NCI-H774 (cell line): Measurements from ENCODE around the gene RPS23.

Experiments used
- DNase-seq: peaks from one replicate; lab custom pipeline; 2025; lab: John Stamatoyannopoulos, UW

Gene RPS23

DNA sequence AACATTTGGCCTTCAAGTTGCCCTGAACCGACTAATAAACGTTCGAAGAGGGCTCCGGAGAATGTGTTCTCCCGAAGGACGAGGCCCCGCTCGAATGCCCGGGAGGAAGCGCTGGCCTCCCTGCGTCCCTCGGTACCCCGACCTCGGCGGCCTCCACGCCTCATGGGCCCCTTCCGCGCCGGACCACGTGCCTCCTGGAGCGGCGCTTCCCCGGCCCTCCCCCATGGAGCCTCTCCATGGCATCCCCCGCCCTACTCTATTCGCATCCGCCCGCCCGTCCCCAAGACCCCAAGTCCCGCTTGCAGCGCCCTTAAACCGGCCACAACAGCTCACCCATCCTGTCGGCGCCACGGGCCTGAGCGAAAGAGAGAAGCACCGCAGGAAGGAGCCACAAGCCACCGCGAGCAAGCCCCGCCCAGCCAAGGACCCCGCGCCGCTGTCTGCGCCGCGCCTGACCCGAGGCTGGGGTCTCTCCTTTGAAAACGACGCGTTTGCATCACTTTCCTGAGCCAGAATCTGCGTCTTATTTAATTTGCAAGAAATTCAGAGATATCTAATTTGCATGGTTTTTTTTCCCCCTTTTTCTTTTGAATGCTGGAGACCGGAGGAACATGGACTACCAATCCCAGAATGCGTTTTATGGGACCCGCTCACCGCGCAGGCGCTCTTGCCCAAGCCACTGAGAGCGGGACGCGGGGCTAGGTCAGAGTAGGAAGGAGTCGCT, at the start of gene RPS23:
Gene RPS23 (minus strand): TSS at position 368 of the 724 bp plus-strand sequence. CDS start 31 bp downstream, at position 337.
- peak; percentile 88 for DNase-seq

- DNase-seq: no peak
These were observed 49.8 kb upstream of the RPS23 start for GRCh38 chr5:82327941-82328340.

- DNase-seq: no peak
These were observed 47.8 kb upstream of the RPS23 start for GRCh38 chr5:82325996-82326395.

GRCh38 chr5:82325155-82325554, 47.0 kb upstream of the RPS23 start:
- no peak for DNase-seq

DNA sequence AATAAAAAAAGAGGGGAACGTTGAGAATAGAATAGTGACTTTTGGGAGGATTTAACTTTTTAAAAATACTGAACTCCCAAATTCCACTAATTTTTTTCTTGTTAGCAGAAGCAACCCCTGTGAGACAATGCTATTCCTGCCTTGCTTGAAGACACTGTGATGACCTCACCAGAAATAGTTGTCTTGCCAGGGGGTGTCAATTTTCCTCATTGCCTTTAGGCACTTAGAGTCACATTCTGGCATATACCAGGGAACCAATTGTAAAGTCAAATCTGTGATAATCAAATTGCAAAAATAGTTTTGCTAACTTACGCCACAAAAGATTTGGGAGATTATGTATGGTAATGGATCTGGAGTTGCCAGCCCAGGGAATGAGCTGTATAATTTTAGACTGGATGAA, 42.8 kb upstream of the RPS23 start:
- no peak for DNase-seq

DNA sequence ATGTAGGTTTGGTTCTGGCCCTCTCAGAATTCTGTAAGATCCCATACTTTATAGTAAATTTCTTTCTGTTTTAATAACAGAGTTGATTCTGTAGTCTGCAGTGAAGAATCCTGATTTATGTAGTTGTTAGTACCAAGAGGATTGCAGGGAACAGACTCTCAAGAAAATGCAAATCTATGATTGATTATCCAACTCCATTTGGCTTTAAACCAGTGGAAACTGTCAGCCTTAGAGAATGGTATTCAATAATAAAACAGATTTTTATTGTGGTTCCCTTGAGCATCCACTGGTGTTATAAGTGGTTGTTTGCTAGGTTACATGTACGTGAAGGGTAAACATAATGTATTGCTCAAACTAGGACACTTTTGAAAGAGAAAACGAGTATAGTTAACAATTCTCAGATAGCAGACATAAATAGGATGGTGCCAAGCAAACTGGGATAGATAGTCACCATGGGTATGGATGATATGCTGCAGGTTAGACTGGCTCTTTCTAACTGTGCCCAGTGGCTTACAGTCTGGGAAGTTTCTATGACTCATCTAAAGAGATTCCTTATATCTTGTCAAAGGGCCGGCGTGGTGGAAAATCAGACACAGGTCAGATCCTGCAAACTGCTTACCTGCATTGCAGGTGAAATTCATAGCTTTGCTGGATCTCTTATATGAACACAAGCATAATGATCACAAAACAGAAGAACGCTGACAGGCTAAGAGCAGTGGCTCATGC, 41.7 kb upstream of the RPS23 start:
- DNase-seq: no peak

GRCh38 chr5:82319192-82319591, 41.0 kb upstream of the RPS23 start:
- DNase-seq: no peak

- no peak for DNase-seq
These were observed 37.0 kb upstream of the RPS23 start for GRCh38 chr5:82314964-82315758.

DNA sequence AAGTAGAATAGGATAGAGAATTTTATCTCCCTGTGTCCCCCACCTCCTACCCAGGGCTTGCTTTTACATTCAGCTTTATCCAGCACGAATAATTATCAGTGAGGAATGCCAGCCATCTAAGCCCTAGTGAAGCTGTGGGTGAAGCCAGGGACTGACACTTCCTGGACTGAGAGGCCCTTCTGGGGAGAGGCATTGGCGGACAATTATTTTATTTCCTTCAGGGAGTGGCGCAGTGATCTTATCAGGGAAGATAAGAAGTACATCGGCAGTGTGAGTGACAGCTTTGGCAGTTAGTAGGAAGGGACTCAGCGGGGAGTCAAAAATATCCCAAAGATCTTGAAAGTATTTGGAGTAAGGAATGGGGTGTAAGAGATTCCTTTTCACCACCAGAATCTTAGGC, 34.9 kb upstream of the RPS23 start:
- no peak for DNase-seq

- no peak for DNase-seq
These were observed 34.3 kb upstream of the RPS23 start for GRCh38 chr5:82312373-82312856.

- DNase-seq: no peak
These were observed 31.0 kb upstream of the RPS23 start for GRCh38 chr5:82309091-82309531.

GRCh38 chr5:82308416-82308815, 30.3 kb upstream of the RPS23 start:
- no peak for DNase-seq

- DNase-seq: no peak
These were observed 29.3 kb upstream of the RPS23 start for GRCh38 chr5:82307451-82307850.

GRCh38 chr5:82306151-82306550, 28.0 kb upstream of the RPS23 start:
- DNase-seq: no peak

- no peak for DNase-seq
These were observed 23.0 kb upstream of the RPS23 start for GRCh38 chr5:82301190-82301589.

DNA sequence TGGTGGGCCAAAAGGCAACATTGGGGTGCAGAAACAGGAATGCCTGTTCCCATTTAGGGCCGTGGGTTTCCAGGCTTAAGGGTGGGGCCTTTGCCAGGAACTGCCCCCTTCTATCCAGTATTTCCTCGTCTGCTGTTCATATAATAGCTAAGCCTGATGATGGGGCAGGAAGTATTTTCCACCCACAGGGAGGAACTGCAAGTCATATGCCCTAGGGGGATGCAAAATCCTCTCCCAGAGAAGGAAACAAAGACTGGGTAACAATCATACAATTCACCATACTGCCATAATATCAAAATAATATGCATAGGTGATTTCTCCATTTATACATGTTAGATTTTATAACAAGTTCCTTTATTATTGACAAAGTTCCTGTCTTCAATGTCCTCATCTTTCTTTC, 20.5 kb upstream of the RPS23 start:
- DNase-seq: no peak

GRCh38 chr5:82297711-82298110, 19.6 kb upstream of the RPS23 start:
- no peak for DNase-seq

DNA sequence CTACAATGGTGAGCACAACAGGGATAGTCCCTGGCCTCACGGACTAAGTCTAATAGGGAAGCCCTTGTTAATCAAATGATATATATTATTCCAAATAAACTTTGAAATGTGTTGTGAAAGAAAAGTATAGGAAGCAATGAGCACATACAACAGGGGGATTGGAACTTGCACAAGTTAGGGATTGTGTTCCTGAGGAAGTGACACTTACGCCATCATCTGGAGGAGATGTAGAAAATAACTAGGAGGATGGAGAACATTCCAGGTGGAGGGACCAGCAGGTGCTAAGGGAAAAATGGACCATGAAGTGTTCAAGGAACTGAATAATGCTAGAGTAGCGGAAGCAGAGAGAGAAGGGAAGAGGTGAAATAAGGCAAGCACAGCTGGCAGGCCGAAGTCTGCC, 18.8 kb upstream of the RPS23 start:
- DNase-seq: no peak

- no peak for DNase-seq
These were observed 17.9 kb upstream of the RPS23 start for GRCh38 chr5:82295959-82296531.

- DNase-seq: no peak
These were observed 17.0 kb upstream of the RPS23 start for GRCh38 chr5:82295144-82295543.

GRCh38 chr5:82291420-82291819, 13.3 kb upstream of the RPS23 start:
- DNase-seq: no peak

DNA sequence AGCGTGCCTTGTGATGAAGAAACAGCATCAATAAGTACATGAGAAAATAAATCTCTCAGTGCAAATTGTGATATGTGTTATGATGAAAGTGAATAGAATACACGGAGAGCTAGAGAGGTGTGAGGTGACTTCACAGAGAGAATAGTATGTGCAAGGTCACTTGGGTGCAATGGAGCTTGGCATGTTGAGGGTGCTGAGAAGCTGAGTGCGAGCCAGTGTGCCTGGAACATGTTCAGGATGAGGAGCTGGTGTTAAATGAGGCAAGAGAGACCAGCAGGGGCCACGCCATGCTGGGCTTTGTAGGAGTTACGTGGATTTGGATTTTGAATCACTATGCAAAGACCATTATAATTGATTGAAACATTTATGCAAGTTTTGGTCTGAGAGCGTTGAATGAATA, 12.8 kb upstream of the RPS23 start:
- DNase-seq: no peak
